K562 (cell line): Measurements from ENCODE around the gene RNF144A.

Source experiments
- JUN ChIP-seq, 2 experiments: sonication (generic) in 1 of 2; formaldehyde crosslinking in 1 of 2; IDR thresholded peaks; 2 replicates each; pipeline versions ENCODE4 v1.6.1 to v1.8.0; 2012 to 2022; ENCODE audit warnings: borderline replicate concordance in 2 of 2, mild to moderate bottlenecking in 2 of 2, improper control_type of control experiment in 1 of 2, low read depth in 1 of 2, low read length in 1 of 2, missing genetic modification reagents in 1 of 2
- KLF6 ChIP-seq: fragments of 250-450 bp; sonication (Bioruptor Pico); IDR thresholded peaks from 2 replicates; pipeline ENCODE4 v1.4.0; 2020; ENCODE audit warnings: mild to moderate bottlenecking, moderate library complexity, borderline replicate concordance
- MAX ChIP-seq: sonication (generic); formaldehyde crosslinking; IDR thresholded peaks from 2 replicates; pipeline ENCODE4 v1.9.0; 2022; ENCODE audit warnings: mild to moderate bottlenecking, missing genetic modification reagents
- POLR2A ChIP-seq: fragments of 450-650 bp; conservative IDR thresholded peaks from 2 replicates; pipeline ENCODE4 v1.6.1; 2016
- ZFP36 ChIP-seq: fragments of 150-350 bp; IDR thresholded peaks from 2 replicates; pipeline ENCODE4 v1.6.1; 2018; ENCODE audit warnings: low read length, low read depth; ENCODE audit not compliant: partially characterized antibody
- ZNF121 ChIP-seq: sonication (generic); formaldehyde crosslinking; conservative IDR thresholded peaks from 2 replicates; pipeline ENCODE4 v1.8.0; 2022; ENCODE audit warnings: missing genetic modification reagents

DNA sequence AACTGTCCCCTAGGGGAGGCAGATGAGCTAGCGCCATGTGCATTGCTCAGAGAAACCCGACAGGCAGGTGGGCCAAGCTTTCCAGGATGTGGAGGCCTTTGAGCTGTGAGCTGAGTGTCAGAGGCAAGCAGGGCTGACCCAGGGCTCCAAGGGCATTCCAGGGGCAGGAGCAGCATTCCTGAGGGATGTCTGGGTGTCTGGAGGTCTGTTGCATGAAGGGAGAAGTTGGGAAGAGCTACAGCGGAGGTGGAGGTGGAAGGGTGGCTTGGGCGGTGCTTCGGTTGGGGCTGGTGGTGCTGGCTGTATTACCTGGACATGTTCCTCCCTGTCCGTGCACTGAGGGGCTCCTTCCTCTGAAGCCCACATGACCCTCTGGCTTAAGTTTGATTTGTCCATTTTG, 102.8 kb downstream of the RNF144A start:
- TF ChIP-seq KLF6 (CRISPR knock-in tag), result no peak
- TF ChIP-seq JUN (IDR thresholded peaks at IDR 0.05; ENCODE audit: borderline replicate concordance, low read depth, low read length), result no peak
- TF ChIP-seq JUN (CRISPR knock-in tag; IDR thresholded peaks at IDR 0.05; ENCODE audit: borderline replicate concordance), result no peak
- TF ChIP-seq POLR2A, result no peak
- no peak for TF ChIP-seq MAX (CRISPR knock-in tag)
- TF ChIP-seq ZNF121 (CRISPR knock-in tag), result no peak
- TF ChIP-seq ZFP36, result no peak
